NCI-H2107 treated with DMSO at 0.1 percent for 48 hours (cell line): ENCODE measurements around the gene NCKAP5.

Experiments
- DNase-seq: peaks from one replicate; lab custom pipeline; 2025; ENCODE audit not compliant: unreplicated experiment; lab: John Stamatoyannopoulos, UW

Gene NCKAP5

GRCh38 chr2:133109772-133110171 lies 458.5 kb downstream of the NCKAP5 start:
- no peak for DNase-seq

DNA sequence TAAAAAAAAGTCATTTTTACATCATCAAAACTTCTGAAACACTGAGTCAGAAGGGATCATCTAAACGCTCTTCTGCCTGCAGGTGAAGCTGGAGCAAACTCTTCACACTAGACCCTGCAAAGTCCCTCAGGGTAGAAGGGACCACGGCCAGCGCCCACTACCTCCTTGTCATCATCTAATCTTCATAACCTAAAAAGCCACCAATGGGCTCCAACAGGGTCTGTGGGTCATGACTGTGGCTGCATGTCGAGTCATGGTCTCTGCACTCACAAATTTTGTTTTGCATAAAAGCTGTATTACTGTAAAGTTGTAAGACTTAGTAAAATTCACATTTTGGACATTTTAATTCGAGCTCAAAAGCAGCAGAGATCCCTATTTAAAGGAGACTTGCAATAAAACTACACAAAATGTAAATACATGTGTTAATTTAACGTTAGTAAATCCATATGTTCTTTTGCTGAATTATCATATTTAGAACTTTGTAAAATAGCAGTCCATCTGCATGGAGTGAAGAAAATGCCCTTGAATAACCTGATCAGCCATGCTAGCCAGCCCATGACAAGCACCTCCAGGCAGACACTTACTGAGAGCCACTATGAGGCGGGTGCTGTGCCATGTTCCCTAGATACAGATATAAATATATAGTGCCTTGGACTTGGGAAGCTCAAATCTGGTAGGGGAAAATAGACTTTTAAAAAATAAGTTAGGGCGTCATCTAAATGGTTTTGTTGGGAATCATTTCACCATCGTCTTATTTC lies 461.0 kb downstream of the NCKAP5 start:
- no peak for DNase-seq

- DNase-seq, result no peak
These were observed 463.4 kb downstream of the NCKAP5 start for GRCh38 chr2:133104871-133105270.

DNA sequence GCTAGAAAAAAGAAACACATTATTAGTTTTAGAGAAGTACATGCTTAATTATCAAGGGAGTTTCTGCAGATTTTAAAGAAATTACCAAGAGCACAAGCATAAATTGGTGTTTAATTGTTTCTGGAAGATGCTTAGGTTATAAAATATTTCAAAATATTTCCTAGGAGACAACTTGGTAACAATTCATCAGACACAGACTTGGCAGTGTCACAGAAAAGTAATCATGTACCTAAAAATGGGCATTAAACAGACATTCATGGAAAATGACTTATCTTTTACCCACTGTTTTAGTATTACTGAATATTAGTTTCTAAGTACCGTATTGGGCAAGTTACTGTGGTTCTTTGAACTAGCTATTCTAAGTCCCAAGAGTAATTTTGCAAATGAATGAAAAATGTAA lies 469.5 kb downstream of the NCKAP5 start:
- DNase-seq, result no peak

GRCh38 chr2:133097666-133098065 lies 470.6 kb downstream of the NCKAP5 start:
- no peak for DNase-seq

GRCh38 chr2:133092571-133092970 lies 475.7 kb downstream of the NCKAP5 start:
- DNase-seq, result no peak

- no peak for DNase-seq
These were observed 477.9 kb downstream of the NCKAP5 start for GRCh38 chr2:133090358-133090757.

DNA sequence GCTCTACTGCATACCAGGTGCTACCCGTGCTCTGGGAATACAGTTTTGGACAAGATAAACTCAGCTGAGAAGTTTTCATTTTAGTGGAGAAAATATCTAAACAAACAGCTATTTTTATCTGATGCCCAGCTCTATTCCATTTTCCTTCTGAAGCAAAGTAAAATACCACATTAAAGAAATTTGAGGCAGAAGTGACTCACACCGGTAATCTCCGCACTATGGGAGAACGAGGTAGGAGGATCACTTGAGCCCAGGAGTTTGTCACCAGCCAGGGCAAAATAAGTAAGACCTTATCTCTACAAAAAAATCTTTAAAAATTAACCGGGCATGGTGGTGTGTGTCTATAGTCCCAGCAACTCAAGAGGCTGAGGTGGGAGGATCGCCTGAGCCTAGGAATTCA lies 482.1 kb downstream of the NCKAP5 start:
- DNase-seq, result no peak

DNA sequence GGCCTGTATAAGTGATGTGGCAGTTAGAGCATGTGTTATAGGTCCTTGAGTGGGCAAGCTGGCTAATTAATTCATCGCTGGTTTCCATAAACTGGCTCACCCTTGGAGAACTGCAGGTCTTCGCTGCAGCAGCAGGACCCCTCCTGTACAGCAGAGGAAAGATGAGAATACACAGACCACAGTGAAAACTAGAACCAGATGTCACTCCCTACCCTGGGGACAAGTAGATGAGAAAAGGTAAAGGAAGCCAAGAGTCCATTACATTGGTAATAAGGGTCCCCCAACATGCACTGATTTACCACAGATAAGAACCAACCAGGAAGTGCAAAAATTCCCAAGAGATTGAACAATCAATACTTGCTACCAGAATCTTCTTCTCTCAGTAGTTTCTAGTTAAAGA lies 482.6 kb downstream of the NCKAP5 start:
- no peak for DNase-seq

- no peak for DNase-seq
These were observed 486.2 kb downstream of the NCKAP5 start for GRCh38 chr2:133082034-133082433.

DNA sequence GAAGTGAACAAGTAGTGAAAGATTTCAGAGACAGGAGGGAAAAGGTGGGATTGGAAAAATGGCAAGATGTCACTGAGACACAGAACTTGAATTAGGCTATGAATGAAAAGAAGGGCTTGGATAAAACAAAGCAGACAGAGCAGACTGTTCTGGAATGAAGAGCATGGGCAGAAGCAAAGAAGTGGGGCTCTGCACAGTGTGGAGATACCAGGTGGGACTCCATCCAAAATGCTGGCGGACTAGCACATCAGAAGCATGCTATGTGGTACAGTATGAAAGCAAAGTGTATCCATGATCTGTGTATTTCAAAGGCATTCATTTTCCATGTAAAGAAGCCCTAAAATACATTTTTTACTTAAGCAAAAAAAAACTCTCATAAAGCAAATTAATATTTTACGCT lies 487.4 kb downstream of the NCKAP5 start:
- DNase-seq, result no peak

GRCh38 chr2:133078667-133079411 lies 489.4 kb downstream of the NCKAP5 start:
- no peak for DNase-seq

GRCh38 chr2:133077269-133077822 lies 490.9 kb downstream of the NCKAP5 start:
- DNase-seq, result no peak

GRCh38 chr2:133072837-133073694 lies 495.2 kb downstream of the NCKAP5 start:
- DNase-seq, result no peak

GRCh38 chr2:133063775-133064174 lies 504.5 kb downstream of the NCKAP5 start:
- no peak for DNase-seq

DNA sequence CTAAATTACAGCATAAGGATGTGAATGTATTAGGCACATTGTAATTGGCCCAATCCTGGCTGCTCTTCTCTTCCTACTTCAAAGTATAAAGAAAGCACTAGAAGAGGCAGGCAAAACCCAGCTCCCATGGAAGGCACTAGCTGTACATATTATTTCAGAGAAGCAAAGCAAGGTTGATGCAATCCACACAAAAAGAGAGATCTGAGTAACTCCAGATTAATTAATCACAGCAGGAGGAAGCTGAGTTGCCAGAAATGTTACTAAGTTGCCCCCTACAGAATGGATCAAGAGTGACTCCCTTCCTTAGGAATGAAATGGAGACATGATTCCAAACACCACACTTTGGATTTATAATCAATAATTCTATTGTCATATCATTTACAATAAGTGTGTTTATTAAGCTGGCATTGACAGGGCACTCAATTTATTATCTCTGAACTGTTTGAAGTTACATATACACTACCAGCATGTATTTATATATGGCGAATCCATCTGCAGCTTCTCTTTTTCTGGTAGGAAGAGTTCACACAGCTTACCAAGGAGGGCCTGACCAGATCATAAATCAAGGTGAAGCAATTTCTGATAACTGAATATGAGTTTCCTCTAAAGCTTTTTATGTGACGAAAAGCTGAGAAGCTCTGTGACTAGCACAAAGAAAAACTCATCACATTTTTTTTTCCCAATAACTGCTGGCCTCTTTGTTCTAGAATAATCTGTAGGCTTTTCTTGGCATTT lies 505.2 kb downstream of the NCKAP5 start:
- no peak for DNase-seq

DNA sequence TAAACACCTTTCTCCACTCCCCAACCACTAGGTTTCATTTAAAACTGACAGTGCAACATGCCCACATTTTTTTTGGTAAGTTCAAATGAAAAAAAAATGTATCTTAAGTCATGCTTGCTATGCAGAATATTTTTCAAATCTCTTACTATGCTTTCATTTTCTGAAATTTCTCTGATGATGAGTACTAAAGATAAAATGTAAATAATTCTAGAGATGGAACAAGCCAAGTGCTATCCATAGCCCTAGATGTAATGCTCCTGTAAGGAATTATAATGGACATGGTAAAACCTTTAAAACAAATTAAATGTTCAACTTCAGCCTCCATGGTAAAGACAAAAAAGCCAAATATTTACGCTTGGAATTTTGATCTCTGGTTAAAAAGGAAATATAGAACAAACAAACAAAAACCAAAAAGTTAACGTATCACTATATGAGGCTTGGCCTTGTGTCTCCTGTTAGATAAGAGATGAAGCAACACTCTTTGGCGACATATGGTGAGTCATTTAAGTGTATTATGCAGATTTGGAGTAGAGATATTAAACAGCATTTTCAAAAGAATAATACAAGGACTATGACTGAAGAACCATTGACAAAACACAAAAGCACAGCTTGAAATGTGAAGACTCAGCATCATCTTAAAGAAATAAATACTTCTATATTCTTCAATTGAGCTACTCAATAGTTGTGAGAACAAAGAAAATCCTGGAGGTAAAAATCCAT lies 506.2 kb downstream of the NCKAP5 start:
- no peak for DNase-seq

- no peak for DNase-seq
These were observed 514.0 kb downstream of the NCKAP5 start for GRCh38 chr2:133054297-133054696.

GRCh38 chr2:133053541-133053940 lies 514.7 kb downstream of the NCKAP5 start:
- no peak for DNase-seq

- DNase-seq, result no peak
These were observed 522.5 kb downstream of the NCKAP5 start for GRCh38 chr2:133045787-133046186.
